Measurements from ENCODE around the gene SLC2A13.

Gene SLC2A13

DNA sequence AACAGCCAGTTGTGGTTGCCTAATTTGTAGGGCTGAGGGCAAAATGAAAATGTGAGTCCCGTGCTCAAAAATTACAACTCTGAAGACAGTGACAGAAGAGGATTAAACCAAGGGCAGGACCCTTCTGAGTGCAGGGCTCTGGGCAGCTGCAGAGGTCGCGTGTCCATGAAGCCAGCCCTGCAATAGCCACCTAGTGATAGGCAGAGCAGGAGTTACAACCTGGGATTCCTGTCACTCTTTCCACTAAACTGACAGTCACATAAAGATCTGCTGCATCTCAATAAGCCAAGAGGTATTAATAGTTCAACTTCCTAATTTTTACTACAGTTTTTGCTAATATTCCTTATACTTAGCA is 94.1 kb downstream of the SLC2A13 start:
- Mint-ChIP-seq H3K36me3 (ENCODE audit: low read depth) (no peaks in the 10 kb centered on the region), H3K27me3 (no peaks in the 10 kb centered on the region), H3K9me3 (no peaks in the 10 kb centered on the region), H3K27ac (no peak overlapping the region), H3K4me3 (peak overlapping the region; percentile 54), H3K4me1 (peaks cover 30% of the 10 kb centered on the region)
- ATAC-seq (no peak), DNase-seq (no peak)

DNA sequence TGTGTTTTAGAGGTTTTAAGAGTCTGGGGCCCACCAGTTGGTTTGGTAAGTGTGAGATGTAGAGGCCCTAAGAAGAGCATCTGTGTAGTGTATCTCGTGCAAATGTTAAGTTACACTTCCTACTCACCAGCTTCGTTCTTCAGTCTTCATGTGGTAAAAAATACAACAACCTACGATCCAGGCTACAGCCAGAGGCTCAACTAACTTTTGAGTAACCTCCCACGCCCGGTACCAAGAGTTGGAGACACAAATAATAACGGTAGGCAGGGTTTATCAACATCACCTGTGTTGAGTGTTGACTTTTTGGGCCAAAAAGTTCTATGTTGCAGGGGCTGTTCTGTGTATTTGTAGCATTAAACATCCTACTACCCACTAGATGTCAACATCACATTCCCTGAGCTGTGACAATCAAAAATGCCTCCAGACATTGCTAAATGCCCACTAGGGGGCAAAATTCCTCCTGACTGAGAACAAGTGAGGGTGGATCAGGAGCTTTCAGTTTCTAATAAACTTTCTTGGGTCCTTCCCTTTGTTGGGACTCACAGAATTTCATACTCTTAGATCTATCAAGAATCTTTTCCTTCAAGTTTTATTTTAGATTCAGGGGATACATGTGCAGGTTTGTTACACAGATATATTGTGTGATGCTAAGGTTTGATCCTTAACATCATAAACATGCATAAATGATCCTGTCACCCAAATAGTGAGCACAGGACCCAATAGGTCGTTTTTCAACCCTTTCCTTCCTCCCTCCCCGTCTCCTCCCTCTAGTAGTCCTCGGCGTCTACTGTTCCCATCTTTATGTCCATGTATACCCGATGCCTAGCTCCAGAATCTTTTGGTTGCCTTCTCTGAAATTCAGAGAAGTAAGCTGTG is 94.7 kb downstream of the SLC2A13 start:
- ATAC-seq: peak; percentile 76

GRCh38 chr12:40002178-40003169 is 103.4 kb downstream of the SLC2A13 start:
- Mint-ChIP-seq H3K9me3 (peaks cover 24% of the 10 kb centered on the region), H3K4me1 (no peaks in the 10 kb centered on the region), H3K4me3 (no peak overlapping the region), H3K27me3 (no peaks in the 10 kb centered on the region), H3K27ac (no peak overlapping the region), H3K36me3 (ENCODE audit: low read depth) (peaks cover 15% of the 10 kb centered on the region)
- ATAC-seq (no peak), DNase-seq (no peak)

More for the DNA sequence above, 94.7 kb downstream of the SLC2A13 start:
- Mint-ChIP-seq H3K4me1 (peaks cover 30% of the 10 kb centered on the region), H3K4me3 (peak overlapping the region; percentile 54), H3K27me3 (no peaks in the 10 kb centered on the region), H3K9me3 (no peaks in the 10 kb centered on the region), H3K36me3 (ENCODE audit: low read depth) (no peaks in the 10 kb centered on the region), H3K27ac (no peak overlapping the region)
- DNase-seq: peak; percentile 50

- no peak for ATAC-seq
- Mint-ChIP-seq H3K4me1 (no peaks in the 10 kb centered on the region), H3K36me3 (ENCODE audit: low read depth) (peaks cover 15% of the 10 kb centered on the region)
These were observed 104.5 kb downstream of the SLC2A13 start for GRCh38 chr12:40001406-40001805.

DNA sequence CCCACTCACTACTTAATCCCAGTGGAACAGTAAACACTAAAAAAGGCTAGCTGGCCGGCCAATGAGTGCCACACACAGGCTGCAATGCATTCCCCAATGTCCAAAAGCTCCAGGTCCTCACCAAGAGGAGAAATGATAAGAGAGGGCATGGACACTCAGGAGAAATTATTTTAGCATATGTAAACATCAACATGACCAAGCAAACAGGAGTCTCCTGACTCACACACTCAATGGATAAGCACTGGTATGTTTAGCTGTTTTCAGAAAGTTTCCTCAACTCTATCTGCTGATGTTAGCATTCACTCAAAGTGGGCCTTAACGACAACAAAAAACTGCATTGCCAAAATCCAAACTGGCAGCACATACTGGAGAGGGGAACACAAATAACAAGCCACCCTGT is 105.0 kb downstream of the SLC2A13 start:
- Mint-ChIP-seq H3K9me3 (peaks cover 35% of the 10 kb centered on the region), H3K4me3 (no peak overlapping the region), H3K4me1 (no peaks in the 10 kb centered on the region), H3K36me3 (ENCODE audit: low read depth) (peaks cover 18% of the 10 kb centered on the region), H3K27ac (no peak overlapping the region), H3K27me3 (no peaks in the 10 kb centered on the region)
- DNase-seq: no peak
- ATAC-seq: no peak

More at GRCh38 chr12:40001406-40001805, 104.5 kb downstream of the SLC2A13 start:
- peaks cover 31% of the 10 kb centered on the region for H3K9me3 Mint-ChIP-seq
- DNase-seq: no peak
- no peak overlapping the region for H3K27ac Mint-ChIP-seq
- no peak overlapping the region for H3K4me3 Mint-ChIP-seq
- no peaks in the 10 kb centered on the region for H3K27me3 Mint-ChIP-seq

DNA sequence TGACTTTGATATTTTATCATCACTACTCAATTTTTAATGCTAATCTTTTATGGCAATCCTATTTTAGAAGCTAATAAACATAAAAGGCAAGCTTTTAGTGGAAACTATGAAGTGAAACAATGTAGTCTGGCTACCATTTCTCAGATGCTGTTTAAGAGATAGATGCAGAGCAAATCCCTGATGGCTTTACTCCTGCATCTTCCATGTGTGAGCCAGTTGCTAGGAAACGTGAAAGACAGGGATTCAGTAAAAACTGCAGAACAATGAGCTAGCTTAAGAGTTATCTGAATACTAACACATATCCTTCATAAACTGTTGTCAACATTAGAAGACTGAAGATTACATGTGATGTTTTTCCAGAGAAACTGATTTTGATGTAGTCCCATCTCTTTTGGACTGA is 112.6 kb downstream of the SLC2A13 start:
- no peak for DNase-seq
- Mint-ChIP-seq H3K27ac (no peak overlapping the region), H3K9me3 (peaks cover 13% of the 10 kb centered on the region), H3K4me3 (no peak overlapping the region), H3K36me3 (ENCODE audit: low read depth) (peaks cover 6% of the 10 kb centered on the region), H3K27me3 (no peaks in the 10 kb centered on the region), H3K4me1 (no peaks in the 10 kb centered on the region)
- no peak for ATAC-seq

GRCh38 chr12:39990122-39991101 is 115.5 kb downstream of the SLC2A13 start:
- H3K4me1 Mint-ChIP-seq: no peaks in the 10 kb centered on the region
- ATAC-seq (peak; percentile 68), DNase-seq (peak; percentile 65)
- H3K4me3 Mint-ChIP-seq: no peak overlapping the region
- no peaks in the 10 kb centered on the region for H3K9me3 Mint-ChIP-seq
- H3K27ac Mint-ChIP-seq: no peak overlapping the region
- no peaks in the 10 kb centered on the region for H3K27me3 Mint-ChIP-seq
- H3K36me3 Mint-ChIP-seq (ENCODE audit: low read depth): no peaks in the 10 kb centered on the region

DNA sequence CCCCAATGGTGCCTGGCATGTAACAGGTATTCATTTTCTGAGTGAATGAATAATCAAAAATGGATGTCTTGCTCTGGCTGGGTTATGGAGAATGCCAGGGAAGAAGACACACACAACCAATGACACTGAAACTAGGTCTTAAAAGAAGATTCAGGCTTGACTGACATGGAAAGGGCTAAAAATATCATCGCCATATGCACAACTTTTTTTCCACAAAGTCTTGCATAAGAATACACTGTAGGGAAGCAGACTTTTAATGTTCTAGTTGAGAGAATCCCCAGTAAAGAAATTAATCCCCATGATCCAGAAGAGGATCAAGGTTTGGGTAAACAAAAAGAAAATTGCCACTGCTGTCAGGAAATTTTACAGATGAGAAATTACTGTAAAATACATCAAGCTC is 116.4 kb downstream of the SLC2A13 start:
- Mint-ChIP-seq H3K36me3 (ENCODE audit: low read depth) (no peaks in the 10 kb centered on the region), H3K9me3 (no peaks in the 10 kb centered on the region), H3K4me3 (no peak overlapping the region), H3K27ac (no peak overlapping the region), H3K27me3 (no peaks in the 10 kb centered on the region), H3K4me1 (no peaks in the 10 kb centered on the region)
- no peak for ATAC-seq
- no peak for DNase-seq

GRCh38 chr12:39988574-39988973 is 117.3 kb downstream of the SLC2A13 start:
- Mint-ChIP-seq H3K4me1 (no peaks in the 10 kb centered on the region), H3K9me3 (no peaks in the 10 kb centered on the region), H3K4me3 (no peak overlapping the region), H3K27ac (no peak overlapping the region), H3K36me3 (ENCODE audit: low read depth) (no peaks in the 10 kb centered on the region), H3K27me3 (no peaks in the 10 kb centered on the region)
- DNase-seq (no peak), ATAC-seq (no peak)

GRCh38 chr12:39986674-39987073 is 119.2 kb downstream of the SLC2A13 start:
- Mint-ChIP-seq H3K4me3 (no peak overlapping the region), H3K27me3 (no peaks in the 10 kb centered on the region), H3K4me1 (no peaks in the 10 kb centered on the region), H3K27ac (no peak overlapping the region), H3K9me3 (no peaks in the 10 kb centered on the region), H3K36me3 (ENCODE audit: low read depth) (no peaks in the 10 kb centered on the region)
- ATAC-seq: no peak
- no peak for DNase-seq

DNA sequence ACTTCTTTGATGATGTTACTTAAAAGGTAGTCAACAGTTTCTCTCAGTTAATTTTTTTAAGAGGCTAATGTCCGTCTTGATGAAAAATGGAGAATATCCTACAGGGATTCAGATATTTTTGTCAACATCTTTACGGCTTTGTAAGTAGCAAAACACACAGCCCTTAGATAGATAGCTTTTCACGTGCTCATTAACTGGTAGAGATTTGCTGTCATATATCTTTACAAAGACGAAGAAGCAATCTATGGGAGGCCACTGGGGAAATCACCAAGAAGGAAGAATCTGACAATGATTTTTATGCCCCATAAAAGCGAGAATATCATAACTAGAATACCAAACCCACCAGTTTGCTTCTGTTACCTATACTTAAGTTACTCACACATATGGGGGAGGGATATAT is 121.2 kb downstream of the SLC2A13 start:
- Mint-ChIP-seq H3K9me3 (no peaks in the 10 kb centered on the region), H3K27me3 (no peaks in the 10 kb centered on the region), H3K4me1 (no peaks in the 10 kb centered on the region), H3K27ac (no peak overlapping the region), H3K36me3 (ENCODE audit: low read depth) (no peaks in the 10 kb centered on the region), H3K4me3 (no peak overlapping the region)
- ATAC-seq (no peak), DNase-seq (no peak)

- H3K9me3 Mint-ChIP-seq: peaks cover 1% of the 10 kb centered on the region
- DNase-seq (no peak), ATAC-seq (no peak)
- no peaks in the 10 kb centered on the region for H3K4me1 Mint-ChIP-seq
- H3K36me3 Mint-ChIP-seq (ENCODE audit: low read depth): no peaks in the 10 kb centered on the region
- H3K27me3 Mint-ChIP-seq: no peaks in the 10 kb centered on the region
- no peak overlapping the region for H3K27ac Mint-ChIP-seq
- H3K4me3 Mint-ChIP-seq: no peak overlapping the region
These were observed 130.4 kb downstream of the SLC2A13 start for GRCh38 chr12:39975374-39975918.

DNA sequence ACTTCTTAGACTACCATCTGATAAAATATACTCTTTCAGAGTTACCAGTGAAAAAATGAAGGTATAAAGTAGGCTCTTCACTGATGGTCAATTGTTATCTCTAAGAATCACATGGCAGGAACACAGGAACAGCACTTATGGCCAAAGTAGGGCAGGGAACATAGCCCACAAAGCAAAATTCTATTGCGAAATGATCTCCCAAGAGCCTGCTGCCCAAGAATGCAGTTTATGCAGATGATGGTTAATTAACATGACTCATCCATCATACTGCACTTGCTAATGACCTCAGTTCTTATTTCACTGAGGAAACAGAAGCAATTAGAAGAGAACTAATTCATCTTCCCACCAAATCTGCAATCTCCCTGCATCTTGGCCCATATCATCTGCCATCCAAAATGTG is 133.8 kb downstream of the SLC2A13 start:
- Mint-ChIP-seq H3K4me3 (no peak overlapping the region), H3K36me3 (ENCODE audit: low read depth) (no peaks in the 10 kb centered on the region), H3K27me3 (no peaks in the 10 kb centered on the region), H3K9me3 (peaks cover 5% of the 10 kb centered on the region), H3K4me1 (no peaks in the 10 kb centered on the region), H3K27ac (no peak overlapping the region)
- no peak for ATAC-seq
- no peak for DNase-seq

DNA sequence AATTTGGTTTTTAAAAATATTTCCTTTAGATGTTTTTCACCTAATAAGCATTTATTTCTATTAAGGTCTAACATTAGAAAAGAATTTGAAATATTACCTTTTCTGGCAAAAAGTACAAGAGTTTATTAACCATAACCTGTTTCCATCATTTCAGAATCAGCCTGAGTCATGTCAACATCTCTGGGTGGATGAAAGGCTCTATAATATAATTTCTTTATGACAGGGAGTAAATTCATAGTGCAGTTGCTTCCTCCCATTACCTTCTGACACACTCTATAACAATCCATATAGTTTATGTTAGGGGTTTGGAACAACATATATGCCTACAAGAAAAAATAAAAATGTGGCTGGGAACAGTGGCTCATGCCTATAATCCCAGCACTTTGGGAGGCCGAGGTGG is 134.5 kb downstream of the SLC2A13 start:
- Mint-ChIP-seq H3K4me1 (no peaks in the 10 kb centered on the region), H3K36me3 (ENCODE audit: low read depth) (no peaks in the 10 kb centered on the region), H3K27ac (no peak overlapping the region), H3K9me3 (peaks cover 5% of the 10 kb centered on the region), H3K27me3 (no peaks in the 10 kb centered on the region), H3K4me3 (no peak overlapping the region)
- DNase-seq (no peak), ATAC-seq (no peak)
